LNCaP clone FGC (cell line): ENCODE data around the gene VPS9D1.

Source experiments
- DNase-seq: peaks from one replicate; pipeline ENCODE4 v3.0.0-alpha.2; 2011; ENCODE audit warnings: low read depth
- H3K4me3 ChIP-seq: 2 replicates; pipeline ENCODE4 v1.5.1; 2011; ENCODE audit warnings: mild to moderate bottlenecking, low read depth, low read length, control low read depth
- CTCF ChIP-seq: IDR thresholded peaks from 2 replicates; pipeline ENCODE4 v1.5.1; 2012; ENCODE audit warnings: mild to moderate bottlenecking; ENCODE audit not compliant: control insufficient read depth, insufficient read depth; ENCODE audit errors: extremely low read depth

VPS9D1 gene

DNA sequence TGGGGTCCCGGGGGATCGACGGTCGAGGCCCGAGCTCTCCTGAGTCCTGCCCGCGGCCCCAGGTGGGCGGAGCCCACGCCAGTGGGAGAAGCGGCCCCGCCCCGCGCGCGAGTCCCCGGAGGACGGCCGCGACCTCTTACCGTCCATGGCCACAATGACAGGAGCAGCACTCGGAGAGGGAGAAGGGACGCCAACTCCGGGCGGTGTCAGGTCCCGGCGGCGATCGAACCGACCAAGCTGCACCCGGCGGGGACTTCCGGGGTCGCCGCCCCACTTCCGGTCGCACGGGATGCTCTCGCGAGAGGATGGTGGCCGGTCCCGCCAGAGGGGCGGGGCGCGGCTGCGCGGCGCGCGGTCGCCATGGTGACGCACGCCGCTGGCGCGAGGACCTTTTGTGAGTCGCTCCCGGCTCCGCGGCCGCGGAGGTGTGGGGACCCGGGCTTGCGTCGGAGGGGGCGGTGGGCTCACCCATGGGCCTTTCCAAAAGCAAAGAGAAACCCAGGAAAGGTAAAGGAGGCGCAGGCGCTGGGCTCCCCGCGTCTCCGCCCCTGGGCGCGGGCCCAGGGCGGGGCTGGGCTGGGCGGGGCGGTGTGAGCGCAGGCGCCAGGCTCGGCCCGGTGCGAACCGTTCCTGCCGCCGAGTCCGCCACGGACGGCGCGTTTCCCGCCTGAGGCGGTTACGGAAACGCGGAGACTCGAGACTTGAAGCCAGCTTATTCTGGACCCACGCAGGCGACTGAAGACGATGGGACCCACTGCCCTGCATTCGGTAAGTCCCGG is 63.1 kb downstream of the VPS9D1 start, which contains the start of the genes CHMP1A and SPATA33:
TSS of gene CHMP1A (minus strand) at position 267 of the 779 bp plus-strand sequence. CDS start at position 147, 120 bp downstream.
TSS of gene SPATA33 (plus strand) at position 395 of the 779 bp plus-strand sequence. CDS start at position 471, 76 bp downstream.
- peak within 1 kb of the TSS; percentile 90 for H3K4me3 ChIP-seq
- peak; percentile 38 for DNase-seq
- no peak for TF ChIP-seq CTCF
